GM18951 (cell line): ENCODE results near the gene P3H2.

Source experiments
- POLR2A ChIP-seq: IDR thresholded peaks from 4 replicates; pipeline ENCODE4 v1.6.1; 2011; ENCODE audit warnings: mild to moderate bottlenecking; ENCODE audit not compliant: insufficient read length, insufficient read depth; ENCODE audit errors: extremely low read depth
- in situ Hi-C: fragments of 300-500 bp; cut with MboI; formaldehyde crosslinking; loops from one replicate; pipeline ENCODE4 v1.12.0; 2022; ENCODE audit warnings: low sequenced_read_pairs, mixed read lengths, inconsistent platforms; ENCODE audit not compliant: unreplicated experiment

Gene P3H2

GRCh38 chr3:190043741-190044140 is 77.0 kb downstream of the P3H2 start:
- TF ChIP-seq POLR2A, result no peak
- in situ Hi-C loops, result no loop called here

- in situ Hi-C loops, result no loop called here
- no peak for TF ChIP-seq POLR2A
Measured at GRCh38 chr3:190042558-190042957, 78.1 kb downstream of the P3H2 start.

GRCh38 chr3:190041333-190042041 is 79.2 kb downstream of the P3H2 start:
- in situ Hi-C loops, result no loop called here
- no peak for TF ChIP-seq POLR2A

GRCh38 chr3:190040145-190040544 is 80.6 kb downstream of the P3H2 start:
- no peak for TF ChIP-seq POLR2A
- in situ Hi-C loops, result no loop called here

GRCh38 chr3:190038050-190038933 is 82.4 kb downstream of the P3H2 start:
- in situ Hi-C loops, result no loop called here
- TF ChIP-seq POLR2A, result no peak

GRCh38 chr3:190036631-190037030 is 84.1 kb downstream of the P3H2 start:
- in situ Hi-C loops, result no loop called here
- TF ChIP-seq POLR2A, result no peak

GRCh38 chr3:190034446-190034845 is 86.3 kb downstream of the P3H2 start:
- in situ Hi-C loops, result no loop called here
- TF ChIP-seq POLR2A, result no peak

- no peak for TF ChIP-seq POLR2A
- in situ Hi-C loops, result no loop called here
Measured at GRCh38 chr3:190032923-190033322, 87.8 kb downstream of the P3H2 start.

- in situ Hi-C loops, result no loop called here
Measured at GRCh38 chr3:190031887-190032752, 88.6 kb downstream of the P3H2 start.

GRCh38 chr3:190027116-190027515 is 93.6 kb downstream of the P3H2 start:
- no peak for TF ChIP-seq POLR2A
- in situ Hi-C loops, result no loop called here

More at GRCh38 chr3:190031887-190032752, 88.6 kb downstream of the P3H2 start:
- no peak for TF ChIP-seq POLR2A

- TF ChIP-seq POLR2A, result no peak
- in situ Hi-C loops, result no loop called here
Measured at GRCh38 chr3:190026154-190026553, 94.5 kb downstream of the P3H2 start.

GRCh38 chr3:190024912-190025311 is 95.8 kb downstream of the P3H2 start:
- TF ChIP-seq POLR2A, result no peak
- in situ Hi-C loops, result no loop called here

GRCh38 chr3:190019844-190020243 is 100.9 kb downstream of the P3H2 start:
- TF ChIP-seq POLR2A, result no peak
- in situ Hi-C loops, result no loop called here
